ENCODE data around the gene TAOK1. TPM values are rescaled to one million over a fixed set of nuclear protein-coding genes. Genes with fewer than 3 reads are reported as not detected.

Gene TAOK1
- total RNA-seq, 1 donor from 2014 or later: 100 TPM

- Mint-ChIP-seq H3K9me3 (ENCODE audit: unreplicated experiment) (no peaks in the 10 kb centered on the region), H3K36me3 (ENCODE audit: low read depth, unreplicated experiment) (peaks cover 13% of the 10 kb centered on the region), H3K27me3 (ENCODE audit: low read depth, unreplicated experiment) (peaks cover 14% of the 10 kb centered on the region), H3K4me3 (ENCODE audit: unreplicated experiment) (peak overlapping the region; percentile 91), H3K27ac (ENCODE audit: unreplicated experiment) (peak overlapping the region; percentile 72), H3K4me1 (ENCODE audit: low read depth, unreplicated experiment) (peaks cover 5% of the 10 kb centered on the region)
- H3K27ac ChIP-seq (ENCODE audit: low read depth, low read length): peak overlapping the region; percentile 2
- H3K9ac ChIP-seq (ENCODE audit: low read length): peak overlapping the region; percentile 68
- no peak for TF ChIP-seq EZH2 (IDR thresholded peaks at IDR 0.05; ENCODE audit: insufficient read depth, low read length)
- no peak for TF ChIP-seq CTCF (IDR thresholded peaks at IDR 0.05; ENCODE audit: insufficient read depth, low read depth, low read length)
- peaks cover 5% of the 10 kb centered on the region for H3K27me3 ChIP-seq (ENCODE audit: insufficient read depth, low read length)
- H3K9me3 ChIP-seq (ENCODE audit: insufficient read depth, low read depth, low read length): no peaks in the 10 kb centered on the region
- H3K79me2 ChIP-seq (ENCODE audit: insufficient read depth, low read length): no peaks in the 10 kb centered on the region
- no peaks in the 10 kb centered on the region for H3K36me3 ChIP-seq (ENCODE audit: insufficient read depth, low read length)
- peak overlapping the region; percentile 86 for H2AFZ ChIP-seq (ENCODE audit: low read depth, low read length)
- peaks cover 10% of the 10 kb centered on the region for H4K20me1 ChIP-seq (ENCODE audit: insufficient read depth, low read length)
- DNase-seq (ENCODE audit: low read depth) (no peak), FAIRE-seq (no peak)
- H3K4me2 ChIP-seq (ENCODE audit: low read length): peak overlapping the region; percentile 92
- H3K4me1 ChIP-seq (ENCODE audit: insufficient read depth, low read length): peaks cover 19% of the 10 kb centered on the region
- H3K4me3 ChIP-seq (ENCODE audit: insufficient read depth, low read depth, low read length): peak overlapping the region; percentile 63
Observed at GRCh38 chr17:29567554-29568330, 177.6 kb downstream of the TAOK1 start.

- H3K27me3 ChIP-seq (ENCODE audit: insufficient read depth, low read length): peaks cover 5% of the 10 kb centered on the region
- H3K79me2 ChIP-seq (ENCODE audit: insufficient read depth, low read length): no peaks in the 10 kb centered on the region
- no peak for FAIRE-seq
- peak within 1 kb of the TSS; percentile 83 for H3K9ac ChIP-seq (ENCODE audit: low read length)
- peak within 1 kb of the TSS; percentile 3 for H3K27ac ChIP-seq (ENCODE audit: low read depth, low read length)
- H3K4me1 ChIP-seq (ENCODE audit: insufficient read depth, low read length): peaks cover 26% of the 10 kb centered on the region
- H3K4me2 ChIP-seq (ENCODE audit: low read length): peak within 1 kb of the TSS; percentile 92
- Mint-ChIP-seq H3K9me3 (ENCODE audit: unreplicated experiment) (no peaks in the 10 kb centered on the region), H3K4me1 (ENCODE audit: low read depth, unreplicated experiment) (peaks cover 5% of the 10 kb centered on the region), H3K27me3 (ENCODE audit: low read depth, unreplicated experiment) (peaks cover 14% of the 10 kb centered on the region), H3K4me3 (ENCODE audit: unreplicated experiment) (peak within 1 kb of the TSS; percentile 91), H3K27ac (ENCODE audit: unreplicated experiment) (peak within 1 kb of the TSS; percentile 72), H3K36me3 (ENCODE audit: low read depth, unreplicated experiment) (peaks cover 10% of the 10 kb centered on the region)
- peak; percentile 70 for DNase-seq (ENCODE audit: low read depth)
- peak within 1 kb of the TSS; percentile 83 for H3K4me3 ChIP-seq (ENCODE audit: insufficient read depth, low read depth, low read length)
- peaks cover 12% of the 10 kb centered on the region for H4K20me1 ChIP-seq (ENCODE audit: insufficient read depth, low read length)
- H2AFZ ChIP-seq (ENCODE audit: low read depth, low read length): peak within 1 kb of the TSS; percentile 93
- no peaks in the 10 kb centered on the region for H3K9me3 ChIP-seq (ENCODE audit: insufficient read depth, low read depth, low read length)
- no peak for TF ChIP-seq EZH2 (IDR thresholded peaks at IDR 0.05; ENCODE audit: insufficient read depth, low read length)
- TF ChIP-seq CTCF (IDR thresholded peaks at IDR 0.05; ENCODE audit: insufficient read depth, low read depth, low read length): no peak
- H3K36me3 ChIP-seq (ENCODE audit: insufficient read depth, low read length): no peaks in the 10 kb centered on the region
Observed at GRCh38 chr17:29568331-29569244, 178.4 kb downstream of the TAOK1 start, which contains the start of gene TP53I13. TP53I13 (plus strand) TSS chr17:29568701; CDS start chr17:29568759, 58 bp downstream.

All from astrocyte (in vitro differentiated cells and primary cell).